GM12878 (cell line): Measurements from ENCODE around the gene TSHZ3. TPM values are rescaled to one million over a fixed set of nuclear protein-coding genes. Genes with fewer than 3 reads are reported as not detected.

Experiments used
- ATAC-seq: fragments of 200-7000 bp; cut with Tn5 transposase; 3 replicates; pipeline ENCODE4 v1.9.1; 2020; ENCODE audit warnings: mild to moderate bottlenecking, moderate library complexity
- BruUV-seq: library from RNA; stranded (reverse); fragments of 400-500 nt; replicated peaks from 2 replicates; lab custom pipeline; 2021; lab: Mats Ljungman, UMichigan
- CTCF ChIA-PET: fragments of 300-600 bp; sonication (Branson Sonifier 250); formaldehyde crosslinking; extraction: SDS; loops from one replicate; lab custom pipeline; 2021; ENCODE audit warnings: inconsistent platforms; lab: Yijun Ruan, JAX
- POLR2A ChIA-PET: fragments of 350-600 bp; formaldehyde crosslinking; extraction: SDS; loops from one replicate; lab custom pipeline; 2021; ENCODE audit warnings: inconsistent platforms; lab: Charles Lee
- RAD21 ChIA-PET: fragments of 300-600 bp; sonication (Branson Sonifier 250); formaldehyde crosslinking; loops from one replicate; lab custom pipeline; 2023; ENCODE audit warnings: antibody characterized with exemption; ENCODE audit not compliant: unreplicated experiment; lab: Charles Lee
- SMC1A ChIA-PET: fragments of 300-600 bp; sonication (Branson Sonifier 250); formaldehyde crosslinking; loops from one replicate; lab custom pipeline; 2023; ENCODE audit not compliant: unreplicated experiment, uncharacterized antibody; lab: Charles Lee
- DNase-seq: peaks from one replicate; pipeline ENCODE4 v3.0.0-alpha.2; 2011; ENCODE audit warnings: low read depth, low spot score
- FAIRE-seq: peaks from 3 replicates; lab custom pipeline; 2011; peaks lifted over from hg19 to GRCh38; lab: Jason Lieb, UNC
- H2AFZ ChIP-seq: 2 replicates; pipeline ENCODE4 v1.6.0; 2011; ENCODE audit warnings: low read depth, low read length, control low read depth; ENCODE audit not compliant: control insufficient read depth
- H3K27ac ChIP-seq: 2 replicates; pipeline ENCODE4 v1.5.1; 2011; ENCODE audit warnings: control low read depth; ENCODE audit not compliant: control insufficient read depth, insufficient read depth
- H3K27me3 ChIP-seq, 2 experiments: replicated peaks in 1 of 2; 2 replicates each; pipeline versions ENCODE4 v1.6.0 to v1.6.1; 2011; ENCODE audit warnings: low read length in 1 of 2; ENCODE audit not compliant: control insufficient read depth in 2 of 2, insufficient read depth in 2 of 2
- H3K36me3 ChIP-seq, 2 experiments: 2 replicates each; pipeline ENCODE4 v1.5.1; 2011; ENCODE audit warnings: low read length in 1 of 2; ENCODE audit not compliant: control insufficient read depth in 2 of 2, insufficient read depth in 2 of 2
- H3K4me1 ChIP-seq: 2 replicates; pipeline ENCODE4 v1.6.1; 2011; ENCODE audit warnings: mild to moderate bottlenecking, low read length, moderate library complexity, mixed read lengths; ENCODE audit not compliant: control insufficient read depth, insufficient read depth
- H3K4me2 ChIP-seq: 2 replicates; pipeline ENCODE4 v1.6.0; 2011; ENCODE audit warnings: control low read depth; ENCODE audit not compliant: control insufficient read depth, insufficient read depth
- H3K4me3 ChIP-seq: fragments of 200-600 bp; sonication (generic); 2 replicates; pipeline ENCODE4 v1.5.1; 2016
- H3K79me2 ChIP-seq: 2 replicates; pipeline ENCODE4 v1.6.0; 2011; ENCODE audit warnings: low read length; ENCODE audit not compliant: control insufficient read depth, insufficient read depth
- H3K9ac ChIP-seq: 2 replicates; pipeline ENCODE4 v1.8.0; 2011; ENCODE audit warnings: low read length, control low read depth, mixed read lengths; ENCODE audit not compliant: control insufficient read depth, insufficient read depth
- H3K9me3 ChIP-seq: replicated peaks from 3 replicates; pipeline ENCODE4 v1.5.1; 2011; ENCODE audit warnings: mild to moderate bottlenecking, low read length; ENCODE audit not compliant: control insufficient read depth, insufficient read depth
- H4K20me1 ChIP-seq: 2 replicates; pipeline ENCODE4 v1.6.0; 2011; ENCODE audit not compliant: control insufficient read depth, insufficient read depth
- FOS ChIP-seq: IDR thresholded peaks from 3 replicates; pipeline ENCODE4 v1.6.1; 2011; ENCODE audit warnings: borderline replicate concordance; ENCODE audit not compliant: insufficient read length; ENCODE audit errors: extremely low read depth
- KAT2A ChIP-seq: conservative IDR thresholded peaks from 2 replicates; pipeline ENCODE4 v1.6.1; 2011; ENCODE audit warnings: low read depth, low read length; ENCODE audit not compliant: control insufficient read depth
- MAX ChIP-seq: IDR thresholded peaks from 2 replicates; pipeline ENCODE4 v1.6.1; 2012; ENCODE audit warnings: low read depth, low read length, improper control_type of control experiment
- MEF2B ChIP-seq: fragments of 450-650 bp; IDR thresholded peaks from 2 replicates; pipeline ENCODE4 v1.6.1; 2018; ENCODE audit warnings: mild to moderate bottlenecking, moderate library complexity; ENCODE audit not compliant: partially characterized antibody, poor library complexity, severe bottlenecking
- MTA3 ChIP-seq: IDR thresholded peaks from 2 replicates; pipeline ENCODE4 v1.6.1; 2012; ENCODE audit warnings: low read length, inconsistent platforms, borderline replicate concordance
- MYB ChIP-seq: fragments of 150-350 bp; IDR thresholded peaks from 2 replicates; pipeline ENCODE4 v1.6.1; 2014; ENCODE audit warnings: mild to moderate bottlenecking, low read depth, low read length, borderline replicate concordance
- MYC ChIP-seq: IDR thresholded peaks from 2 replicates; pipeline ENCODE4 v1.6.1; 2011; ENCODE audit warnings: mild to moderate bottlenecking, low read length, moderate library complexity, inconsistent platforms; ENCODE audit not compliant: insufficient read depth, insufficient replicate concordance, insufficient read length, severe bottlenecking
- NBN ChIP-seq: fragments of 450-650 bp; IDR thresholded peaks from 2 replicates; pipeline ENCODE4 v1.6.1; 2016
- RELB ChIP-seq: fragments of 450-650 bp; IDR thresholded peaks from 2 replicates; pipeline ENCODE4 v1.6.1; 2017; ENCODE audit warnings: low read depth, mild to moderate bottlenecking, moderate library complexity
- SREBF1 ChIP-seq: IDR thresholded peaks from 2 replicates; pipeline ENCODE4 v1.6.1; 2012; ENCODE audit warnings: mild to moderate bottlenecking, low read length
- STAT3 ChIP-seq: IDR thresholded peaks from 2 replicates; pipeline ENCODE4 v1.6.1; 2011; ENCODE audit warnings: low read depth, low read length, improper control_type of control experiment
- USF1 ChIP-seq: IDR thresholded peaks from 2 replicates; pipeline ENCODE4 v1.6.1; 2011; ENCODE audit warnings: borderline replicate concordance, low read depth, mild to moderate bottlenecking, moderate library complexity, mixed read lengths, low read length; ENCODE audit not compliant: insufficient read depth; ENCODE audit errors: extremely low read length
- USF2 ChIP-seq: IDR thresholded peaks from 2 replicates; pipeline ENCODE4 v1.6.1; 2011; ENCODE audit warnings: low read depth, low read length, improper control_type of control experiment, borderline replicate concordance
- ZNF24 ChIP-seq: fragments of 450-650 bp; IDR thresholded peaks from 2 replicates; pipeline ENCODE4 v1.6.1; 2017; ENCODE audit warnings: antibody characterized with exemption, mild to moderate bottlenecking
- WGBS: methylation state at CpG from one replicate; pipeline ENCODE4 v1.1.6; 2016; ENCODE audit warnings: low lambda C conversion rate; ENCODE audit not compliant: insufficient replicate concordance, insufficient coverage; ENCODE audit errors: missing lambda C conversion rate; 5-methylcytosine and 5-hydroxymethylcytosine counted together
- in situ Hi-C: fragments of 300-500 bp; cut with MboI; formaldehyde crosslinking; loops from 9 replicates; pipeline ENCODE4 v1.14.3; 2018; ENCODE audit warnings: mixed read lengths
- intact Hi-C: fragments of 100-400 bp; cut with micrococcal nuclease; formaldehyde crosslinking; loops from one replicate; pipeline ENCODE4 v1.14.2; 2022; ENCODE audit not compliant: unreplicated experiment
- polyA plus RNA-seq, 11 experiments: library from polyadenylated mRNA; depleted of rRNA in 4 of 11; unstranded in 6 of 11; stranded (reverse) in 5 of 11; fragments of >200 nt; fragmentation: Nextera tagmentation in 4 of 11; fragmentation: Illumina TruSeq in 1 of 11; extraction: Ambion mirVana in 4 of 11; extraction: Trizol in 1 of 11; gene quantifications; 1 replicate in 1 of 11; 2 replicates in 10 of 11; pipeline versions ENCODE4 v1.2.1 to v1.2.3, GENCODE V29; 2011 to 2016; ENCODE audit warnings: inconsistent platforms in 2 of 11, missing spikeins in 2 of 11, low read depth in 1 of 11
- total RNA-seq, 4 experiments: library from RNA; depleted of rRNA in 3 of 4; stranded (reverse); fragments of >200 nt in 3 of 4; fragmentation: Illumina TruSeq in 1 of 4; extraction: Trizol in 1 of 4; gene quantifications; 2 replicates each; pipeline versions ENCODE4 v1.2.1 to v1.2.3, GENCODE V29; 2013 to 2021

The TSHZ3 gene
- total and polyA plus RNA-seq, 10 of the 15 experiments (the other 5 are each of a cell fraction or from before 2014, with no cell fraction given), result 0.23 TPM; not detected in 9

- no peak for ATAC-seq
- POLR2A ChIA-PET, result no interaction called here
- Histone ChIP-seq H3K4me1 (no peaks in the 10 kb centered on the region), H3K79me2 (no peaks in the 10 kb centered on the region), H3K27ac (no peak overlapping the region), H3K9me3 (no peaks in the 10 kb centered on the region; the same call in 2 of the 3 replicates), H4K20me1 (no peaks in the 10 kb centered on the region), H3K4me3 (no peak overlapping the region), H3K36me3 (no peaks in the 10 kb centered on the region), H2AFZ (no peak overlapping the region), H3K27me3 (no peaks in the 10 kb centered on the region), H3K9ac (no peak overlapping the region), H3K4me2 (no peak overlapping the region)
- BruUV-seq, result no TSS peak
- FAIRE-seq, result no peak
- DNase-seq, result no peak
- SMC1A ChIA-PET, result no interaction called here
- RAD21 ChIA-PET, result no interaction called here
- CTCF ChIA-PET, result no interaction called here
- no peak for TF ChIP-seq MYC
- no peak for TF ChIP-seq FOS
- TF ChIP-seq STAT3, result no peak
- intact Hi-C loops (no loop called here), in situ Hi-C loops (no loop called here)
- 21% methylated on average over 10 of the region's 10 CpGs for WGBS
Observed at GRCh38 chr19:31296741-31297390, 52.4 kb downstream of the TSHZ3 start.

GRCh38 chr19:31294189-31294588 is 55.0 kb downstream of the TSHZ3 start:
- no peak overlapping the region for H3K27ac ChIP-seq
- no TSS peak for BruUV-seq
- RAD21 ChIA-PET, result no interaction called here
- H3K79me2 ChIP-seq, result no peaks in the 10 kb centered on the region
- no peak overlapping the region for H3K9ac ChIP-seq
- no peaks in the 10 kb centered on the region for H3K4me1 ChIP-seq
- POLR2A ChIA-PET, result no interaction called here
- no peaks in the 10 kb centered on the region for H3K27me3 ChIP-seq
- H2AFZ ChIP-seq, result no peak overlapping the region
- in situ Hi-C loops, result no loop called here
- DNase-seq, result no peak
- intact Hi-C loops, result no loop called here
- no peak for ATAC-seq
- H3K9me3 ChIP-seq, result no peaks in the 10 kb centered on the region; the same call in 2 of the 3 replicates
- CTCF ChIA-PET, result no interaction called here
- no peak for FAIRE-seq
- H3K4me3 ChIP-seq, result no peak overlapping the region
- 17% methylated on average over 2 of the region's 2 CpGs for WGBS
- SMC1A ChIA-PET, result no interaction called here
- no peaks in the 10 kb centered on the region for H4K20me1 ChIP-seq
- no peaks in the 10 kb centered on the region for H3K36me3 ChIP-seq
- no peak overlapping the region for H3K4me2 ChIP-seq
- no peak for TF ChIP-seq RELB
- TF ChIP-seq MEF2B, result no peak
- TF ChIP-seq USF1, result no peak
- no peak for TF ChIP-seq MTA3
- TF ChIP-seq MAX, result no peak
- TF ChIP-seq USF2, result no peak
- TF ChIP-seq SREBF1, result no peak
- TF ChIP-seq NBN, result no peak
- TF ChIP-seq MYB, result no peak
- no peak for TF ChIP-seq KAT2A
- TF ChIP-seq ZNF24, result no peak
